Body of pancreas (tissue), 4 donors: ENCODE data around the gene ATG2B.

Experiments
- CTCF ChIP-seq, 7 experiments: fragments of 450-650 bp in 4 of 7; fragments of 200-600 bp in 3 of 7; sonication (generic) in 3 of 7; IDR thresholded peaks; one replicate each; pipeline ENCODE4 v1.5.1; 2016 to 2019; ENCODE audit warnings: antibody characterized with exemption in 7 of 7
- POLR2A ChIP-seq, 3 donors: fragments of 450-650 bp; IDR thresholded peaks; one replicate each; pipeline ENCODE4 v1.6.1; 2016; ENCODE audit warnings: antibody characterized with exemption in 3 of 3, mild to moderate bottlenecking in 2 of 3

DNA sequence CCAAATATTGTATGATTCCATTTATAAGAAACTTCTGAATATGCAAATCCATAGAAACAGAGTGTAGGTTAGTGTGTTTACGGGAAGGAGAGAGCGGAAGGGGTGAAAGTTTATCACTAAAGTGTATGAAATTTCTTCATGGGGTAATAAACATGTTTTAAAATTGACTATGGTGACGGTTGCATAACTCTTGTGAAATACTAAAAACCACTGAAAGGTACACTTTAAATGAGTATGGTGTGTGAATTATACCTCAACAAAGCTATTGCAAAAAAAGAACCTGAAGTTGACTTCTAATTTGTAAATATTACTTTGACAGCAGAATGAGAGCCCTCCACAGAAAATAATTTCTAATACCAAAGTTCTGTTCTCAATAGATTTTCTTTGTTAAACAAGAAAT is 47.1 kb downstream of the ATG2B start:
- no peak for TF ChIP-seq POLR2A (IDR thresholded peaks at IDR 0.05)
- no peak for TF ChIP-seq CTCF (IDR thresholded peaks at IDR 0.05)
